Ovary (tissue), 3 donors: ENCODE data around the gene C11orf54.

Experiments
- CTCF ChIP-seq, 3 donors: fragments of 450-650 bp in 2 of 3; fragments of 200-600 bp in 1 of 3; IDR thresholded peaks; one replicate each; pipeline versions ENCODE4 v1.5.1 to v1.8.0; 2016 to 2022; ENCODE audit warnings: antibody characterized with exemption in 3 of 3, mild to moderate bottlenecking in 1 of 3
- EP300 ChIP-seq: sonication (generic); formaldehyde crosslinking; IDR thresholded peaks from one replicate; pipeline ENCODE4 v1.6.1; 2017; ENCODE audit warnings: antibody characterized with exemption
- POLR2A ChIP-seq: fragments of 450-650 bp; IDR thresholded peaks from one replicate; pipeline ENCODE4 v1.6.1; 2017; ENCODE audit warnings: antibody characterized with exemption, mild to moderate bottlenecking, moderate library complexity
- donor health status: DM: no; HTN: no; CAD: no.

- TF ChIP-seq POLR2A (no peak), CTCF (IDR thresholded peaks at IDR 0.05) (no peak), EP300 (no peak)
Measured at GRCh38 chr11:93767018-93767417, 25.5 kb downstream of the C11orf54 start.
